Right atrium auricular region (tissue), 2 donors: Measurements from ENCODE around the gene NEMP2. TPM values are rescaled to one million over a fixed set of nuclear protein-coding genes. Genes with fewer than 3 reads are reported as not detected.
"Not testable (repeated sequence)": the region's sequence is repeated elsewhere in the genome, so short reads cannot be mapped to it uniquely, and the experiment has no call there.

Experiments used
- DNase-seq: peaks from one replicate; pipeline ENCODE4 v3.0.0-alpha.2; 2019; ENCODE audit warnings: low spot score
- H3K27ac ChIP-seq, 2 donors: fragments of 200-600 bp; sonication (generic); 1 replicate in 1 of 2; 2 replicates in 1 of 2; pipeline ENCODE4 v1.5.1; 2016 to 2019
- H3K27me3 ChIP-seq, 2 donors: fragments of 200-600 bp; sonication (generic); one replicate each; pipeline versions ENCODE4 v1.5.1 to v1.6.0; 2017 to 2019
- H3K36me3 ChIP-seq: fragments of 200-600 bp; sonication (generic); one replicate; pipeline ENCODE4 v1.5.1; 2016
- H3K4me1 ChIP-seq, 2 donors: fragments of 200-600 bp; sonication (generic); one replicate each; pipeline versions ENCODE4 v1.5.1 to v1.6.0; 2017 to 2019
- H3K4me3 ChIP-seq, 2 donors: fragments of 200-600 bp; sonication (generic); 1 replicate in 1 of 2; 2 replicates in 1 of 2; pipeline ENCODE4 v1.5.1; 2017 to 2019; ENCODE audit warnings: mild to moderate bottlenecking in 1 of 2, moderate library complexity in 1 of 2
- H3K9me3 ChIP-seq, 2 donors: fragments of 200-600 bp; sonication (generic); one replicate each; pipeline ENCODE4 v1.5.1; 2019
- CTCF ChIP-seq, 2 donors: fragments of 200-600 bp; sonication (generic); IDR thresholded peaks; one replicate each; pipeline ENCODE4 v1.5.1; 2019; ENCODE audit warnings: antibody characterized with exemption in 2 of 2
- total RNA-seq, 2 donors: library from RNA; depleted of rRNA; stranded (reverse); fragments of >200 nt; gene quantifications; one replicate each; pipeline ENCODE4 v1.1.0, GENCODE V29; 2016

Gene NEMP2
- total RNA-seq, 2 donors from 2014 or later, result 2.7 to 3.3 TPM

DNA sequence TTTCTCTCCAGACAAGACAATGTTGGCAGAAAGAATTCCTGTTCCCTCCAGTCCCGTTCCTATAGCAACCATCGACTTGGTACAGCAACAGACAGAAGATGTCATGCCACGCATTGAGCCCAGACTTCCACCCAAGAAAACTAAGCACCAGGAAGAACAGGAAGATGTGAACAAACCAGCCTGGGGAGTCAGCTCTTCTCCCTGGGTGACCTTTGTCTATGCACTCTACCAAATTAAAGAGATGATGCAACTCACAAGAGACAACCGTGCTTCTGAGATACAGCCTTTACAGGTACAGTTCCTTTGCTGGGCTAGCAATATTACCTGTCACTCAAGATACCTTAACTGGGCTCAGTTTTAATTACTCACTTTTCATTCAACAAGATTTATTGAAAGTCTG, 37.1 kb downstream of the NEMP2 start:
- Histone ChIP-seq H3K27me3 (no peaks in the 10 kb centered on the region), H3K27ac (no peak overlapping the region), H3K4me3 (no peak overlapping the region), H3K36me3 (peaks cover 9% of the 10 kb centered on the region), H3K4me1 (no peaks in the 10 kb centered on the region), H3K9me3 (no peaks in the 10 kb centered on the region)
- no peak for TF ChIP-seq CTCF (IDR thresholded peaks at IDR 0.05)
- DNase-seq, result no peak

- DNase-seq, H3K9me3 ChIP-seq, H3K4me1 ChIP-seq, H3K27ac ChIP-seq, H3K4me3 ChIP-seq, H3K27me3 ChIP-seq, H3K36me3 ChIP-seq: not testable (repeated sequence)
Observed at GRCh38 chr2:190494600-190495227, 39.8 kb downstream of the NEMP2 start.

DNA sequence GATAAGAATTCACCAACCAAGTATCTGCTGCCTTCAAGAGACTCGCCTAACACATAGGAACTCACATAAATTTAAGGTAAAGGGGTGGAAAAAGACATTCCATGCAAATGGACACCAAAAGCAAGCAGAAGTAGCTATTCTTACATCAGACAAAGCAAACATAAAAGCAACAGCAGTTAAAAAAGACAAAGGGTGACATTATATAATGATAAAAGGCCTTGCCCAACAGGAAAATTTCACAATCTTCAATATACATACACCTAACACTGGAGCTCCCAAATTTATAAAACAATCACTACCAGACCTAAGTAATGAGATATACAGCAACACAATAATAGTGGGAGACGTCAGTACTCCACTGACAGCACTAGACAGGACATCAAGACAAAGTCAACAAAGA, 41.4 kb downstream of the NEMP2 start:
- Histone ChIP-seq H3K4me1 (no peaks in the 10 kb centered on the region), H3K27me3 (no peaks in the 10 kb centered on the region), H3K27ac (no peak overlapping the region), H3K9me3 (no peaks in the 10 kb centered on the region), H3K36me3 (peaks cover 18% of the 10 kb centered on the region), H3K4me3 (no peak overlapping the region)
- no peak for DNase-seq
- no peak for TF ChIP-seq CTCF (IDR thresholded peaks at IDR 0.05)

DNA sequence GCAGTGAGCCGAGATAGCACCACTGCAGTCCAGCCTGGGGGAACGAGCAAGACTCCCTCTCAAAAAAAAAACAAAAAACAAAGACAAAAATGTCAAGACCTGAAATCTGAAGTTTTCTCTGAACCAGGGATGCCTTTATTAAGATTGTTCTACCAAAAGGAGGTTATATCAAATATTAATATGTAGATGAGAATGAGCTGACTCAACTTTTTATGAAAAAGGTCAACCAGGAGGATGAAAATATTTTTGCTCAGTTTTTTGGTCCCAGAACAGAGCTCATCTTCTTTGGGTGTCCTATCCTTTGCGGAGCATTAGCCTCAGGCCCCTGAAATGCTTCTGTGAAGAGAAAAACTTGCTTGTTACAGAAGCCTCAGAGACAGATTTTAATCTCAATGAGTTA, 44.0 kb downstream of the NEMP2 start:
- no peak for TF ChIP-seq CTCF (IDR thresholded peaks at IDR 0.05)
- no peaks in the 10 kb centered on the region for H3K27me3 ChIP-seq
- peaks cover 18% of the 10 kb centered on the region for H3K36me3 ChIP-seq
- no peak for DNase-seq
- no peaks in the 10 kb centered on the region for H3K9me3 ChIP-seq
- peaks cover 0 to 10% of the 10 kb centered on the region in 2 donors for H3K4me1 ChIP-seq
- no peak overlapping the region for H3K27ac ChIP-seq
- no peak overlapping the region for H3K4me3 ChIP-seq

- Histone ChIP-seq H3K9me3 (no peaks in the 10 kb centered on the region), H3K27me3 (no peaks in the 10 kb centered on the region), H3K4me1 (peaks cover 0 to 10% of the 10 kb centered on the region in 2 donors), H3K36me3 (peaks cover 18% of the 10 kb centered on the region), H3K27ac (no peak overlapping the region), H3K4me3 (no peak overlapping the region)
- TF ChIP-seq CTCF (IDR thresholded peaks at IDR 0.05), result no peak
- DNase-seq, result no peak
Observed at GRCh38 chr2:190489475-190489874, 45.0 kb downstream of the NEMP2 start.

DNA sequence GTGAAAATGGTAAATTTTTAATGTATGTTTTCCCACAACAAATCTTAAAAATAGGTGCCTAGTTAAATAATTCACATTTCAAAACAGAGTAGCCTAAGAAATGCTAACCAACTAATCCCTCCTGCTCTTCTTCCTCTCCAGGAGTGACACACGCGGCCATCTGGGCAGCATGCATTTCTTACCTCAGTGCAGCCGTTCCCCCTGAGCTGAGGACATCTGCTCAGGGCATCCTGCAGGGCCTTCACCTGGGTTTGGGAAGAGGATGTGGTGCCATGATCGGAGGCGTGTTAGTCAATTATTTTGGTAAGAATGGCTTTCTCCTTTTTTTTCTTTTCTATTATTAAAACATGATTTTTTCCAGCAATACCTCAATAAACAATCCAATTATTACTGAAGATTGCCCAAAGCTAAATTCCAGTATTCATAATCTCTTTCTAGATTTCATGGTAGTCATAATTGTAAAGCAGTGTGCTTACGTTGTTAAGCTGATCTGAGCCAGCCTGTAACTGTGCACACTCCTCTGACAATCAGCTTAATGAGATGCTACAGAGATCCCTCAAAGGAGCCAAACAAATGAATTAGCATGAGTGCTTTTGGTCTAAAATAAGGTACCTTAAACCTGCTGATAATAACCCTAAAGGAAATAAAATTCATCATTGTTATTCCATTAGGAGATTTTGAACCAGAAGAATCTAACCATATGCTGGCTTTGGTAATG, 45.8 kb downstream of the NEMP2 start:
- H3K9me3 ChIP-seq, result no peaks in the 10 kb centered on the region
- DNase-seq, result no peak
- H3K27ac ChIP-seq, result no peak overlapping the region
- peaks cover 18% of the 10 kb centered on the region for H3K36me3 ChIP-seq
- no peaks in the 10 kb centered on the region for H3K27me3 ChIP-seq
- H3K4me1 ChIP-seq, result peaks cover 0 to 10% of the 10 kb centered on the region in 2 donors
- no peak overlapping the region for H3K4me3 ChIP-seq
- no peak for TF ChIP-seq CTCF (IDR thresholded peaks at IDR 0.05)
